Left ventricle myocardium inferior (tissue), 1 donor: ENCODE results near the gene MROH7. TPM values are rescaled to one million over a fixed set of nuclear protein-coding genes. Genes with fewer than 3 reads are reported as not detected.

Source experiments
- DNase-seq: peaks from one replicate; pipeline ENCODE4 v3.0.0-alpha.2; 2020
- H3K27ac ChIP-seq: fragments of 200-600 bp; replicated peaks from 2 replicates; pipeline ENCODE4 v1.8.0; 2021
- H3K27me3 ChIP-seq: fragments of 200-600 bp; 2 replicates; pipeline ENCODE4 v1.8.0; 2021; ENCODE audit warnings: low read depth
- H3K36me3 ChIP-seq: fragments of 200-600 bp; 2 replicates; pipeline ENCODE4 v1.8.0; 2021
- H3K4me1 ChIP-seq: fragments of 200-600 bp; 2 replicates; pipeline ENCODE4 v1.8.0; 2021
- H3K4me3 ChIP-seq: fragments of 200-600 bp; 2 replicates; pipeline ENCODE4 v1.8.0; 2021; ENCODE audit warnings: mild to moderate bottlenecking, moderate library complexity
- H3K9me3 ChIP-seq: fragments of 200-600 bp; replicated peaks from 2 replicates; pipeline ENCODE4 v1.8.0; 2021
- CTCF ChIP-seq: fragments of 200-600 bp; IDR thresholded peaks from 2 replicates; pipeline ENCODE4 v1.8.0; 2021; ENCODE audit warnings: antibody characterized with exemption, mild to moderate bottlenecking, borderline replicate concordance
- intact Hi-C: fragments of 100-400 bp; cut with micrococcal nuclease; formaldehyde crosslinking; loops from one replicate; pipeline ENCODE4 v1.11.0; 2022
- total RNA-seq: library from RNA; stranded (reverse); fragmentation: NEBNext Ultra II Directional; extraction: Animal tissue kit (Norgen Biotek cat#: 25700); gene quantifications from one replicate; pipeline ENCODE4 v1.2.1, GENCODE V29; 2021
- donor health status: DM: no; HTN: yes; CAD: no; lungs with severe emphysema.

Gene MROH7
- total RNA-seq, 1 donor from 2014 or later: 6.8 TPM

- H3K27ac ChIP-seq: no peak overlapping the region
- H3K27me3 ChIP-seq: peaks cover 4% of the 10 kb centered on the region
- no peak for DNase-seq
- no peaks in the 10 kb centered on the region for H3K4me1 ChIP-seq
- no peaks in the 10 kb centered on the region for H3K36me3 ChIP-seq
- H3K4me3 ChIP-seq: no peak overlapping the region
- H3K9me3 ChIP-seq: no peaks in the 10 kb centered on the region
- intact Hi-C loops: no loop called here
- no peak for TF ChIP-seq CTCF
Observed at GRCh38 chr1:54709547-54710292, 68.1 kb downstream of the MROH7 start.

DNA sequence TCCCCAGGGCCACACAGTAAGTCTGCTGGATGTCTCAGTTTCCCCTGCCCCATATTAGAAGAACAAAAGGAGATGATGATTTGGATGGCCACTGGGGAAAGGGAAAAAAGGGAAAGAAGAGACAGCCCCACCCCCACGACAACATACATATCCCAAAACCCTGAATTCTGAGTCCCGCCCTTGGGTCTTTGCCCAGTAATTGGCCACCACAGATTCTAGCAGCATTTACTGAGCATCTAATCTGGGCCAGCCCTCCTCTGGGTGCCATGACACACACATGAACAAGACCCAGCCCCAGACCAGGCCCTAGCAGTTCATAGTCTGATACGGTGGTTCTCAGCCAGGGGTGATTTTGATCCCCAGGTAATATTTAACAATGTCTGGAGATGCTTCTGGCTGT is 68.8 kb downstream of the MROH7 start:
- Histone ChIP-seq H3K4me3 (no peak overlapping the region), H3K4me1 (peaks cover 7% of the 10 kb centered on the region), H3K36me3 (no peaks in the 10 kb centered on the region), H3K9me3 (no peaks in the 10 kb centered on the region), H3K27ac (no peak overlapping the region), H3K27me3 (peaks cover 4% of the 10 kb centered on the region)
- no peak for TF ChIP-seq CTCF
- intact Hi-C loops: no loop called here
- DNase-seq: no peak

DNA sequence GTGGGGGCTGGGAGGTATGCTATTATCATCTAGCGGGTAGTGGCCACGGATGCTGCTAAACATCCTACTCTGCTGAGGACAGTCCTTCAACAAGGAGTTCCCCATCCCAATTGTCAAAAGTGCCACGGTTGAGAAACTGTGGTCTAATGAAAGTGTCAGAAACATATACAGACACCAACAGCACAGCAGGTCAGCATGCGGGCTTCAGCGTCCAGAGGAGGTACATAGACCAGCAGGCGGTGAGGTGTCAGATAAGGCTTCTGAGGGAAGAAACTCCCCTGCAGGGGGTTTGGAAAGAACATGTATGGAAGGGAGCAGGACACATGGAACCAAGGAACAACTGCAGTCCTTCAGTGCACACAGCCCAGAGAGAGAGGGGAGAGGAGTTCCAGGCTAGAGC is 69.3 kb downstream of the MROH7 start:
- Histone ChIP-seq H3K27me3 (peaks cover 4% of the 10 kb centered on the region), H3K36me3 (no peaks in the 10 kb centered on the region), H3K4me1 (peaks cover 10% of the 10 kb centered on the region), H3K4me3 (no peak overlapping the region), H3K27ac (no peak overlapping the region), H3K9me3 (no peaks in the 10 kb centered on the region)
- no peak for DNase-seq
- intact Hi-C loops: no loop called here
- no peak for TF ChIP-seq CTCF

- Histone ChIP-seq H3K36me3 (no peaks in the 10 kb centered on the region), H3K9me3 (no peaks in the 10 kb centered on the region), H3K4me1 (peaks cover 17% of the 10 kb centered on the region), H3K27ac (no peak overlapping the region), H3K4me3 (no peak overlapping the region), H3K27me3 (peaks cover 4% of the 10 kb centered on the region)
- TF ChIP-seq CTCF: no peak
- no peak for DNase-seq
- intact Hi-C loops: no loop called here
Observed at GRCh38 chr1:54711536-54711935, 70.0 kb downstream of the MROH7 start.

DNA sequence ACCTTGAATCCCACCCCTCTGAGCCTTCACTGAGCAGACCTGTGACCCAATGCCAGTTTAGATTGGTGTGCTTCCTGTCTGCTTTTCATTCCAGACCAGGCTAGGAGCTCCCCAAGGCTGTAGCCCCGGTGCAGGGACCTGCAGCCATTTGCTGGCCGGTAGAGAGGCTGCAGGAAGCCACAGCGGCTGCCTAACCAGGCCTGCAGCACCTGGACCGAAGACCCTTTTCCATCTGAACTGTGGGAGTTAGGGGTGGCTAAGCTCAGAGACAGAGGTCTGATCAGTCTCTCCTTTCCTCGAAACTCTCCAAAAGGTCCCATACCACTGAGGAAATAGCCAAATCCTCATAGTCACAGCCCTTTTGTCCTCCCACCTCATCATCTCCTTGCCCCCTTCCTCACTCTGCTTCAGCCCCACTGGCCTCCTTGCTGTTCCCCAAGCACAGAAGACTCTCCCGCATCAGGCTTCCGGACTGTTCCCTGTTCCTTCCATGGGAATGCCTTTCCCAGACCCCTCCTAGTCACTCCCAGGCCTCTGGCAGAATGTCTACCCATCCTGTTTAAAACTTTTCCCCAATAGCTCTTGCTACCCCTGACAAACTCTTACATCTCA is 73.4 kb downstream of the MROH7 start:
- peak overlapping the region; percentile 76 for H3K27ac ChIP-seq
- H3K4me1 ChIP-seq: peaks cover 25% of the 10 kb centered on the region
- no peak for TF ChIP-seq CTCF
- peaks cover 27% of the 10 kb centered on the region for H3K36me3 ChIP-seq
- peak overlapping the region; percentile 87 for H3K4me3 ChIP-seq
- no peaks in the 10 kb centered on the region for H3K27me3 ChIP-seq
- intact Hi-C loops: no loop called here
- no peaks in the 10 kb centered on the region for H3K9me3 ChIP-seq
- DNase-seq: no peak
